Right lobe of liver (tissue), 4 donors: Measurements from ENCODE around the gene VPREB3.

ENCODE experiments used
- POLR2A ChIP-seq: fragments of 450-650 bp; IDR thresholded peaks from one replicate; pipeline ENCODE4 v1.6.1; 2017; ENCODE audit warnings: antibody characterized with exemption, mild to moderate bottlenecking
- TF ChIP-seq, protein P1 (sequence below), 4 donors: fragments of 200-600 bp in 3 of 4; fragments of 450-650 bp in 1 of 4; IDR thresholded peaks; one replicate each; pipeline versions ENCODE4 v1.5.1 to v1.8.0; 2016 to 2022; ENCODE audit warnings: antibody characterized with exemption in 4 of 4, mild to moderate bottlenecking in 2 of 4
- donor health status: DM: no; HTN: no; CAD: no.
- donor health status: DM: no; HTN: no; CAD: no.
- donor health status: DM: no; HTN: yes; CAD: no.

DNA sequence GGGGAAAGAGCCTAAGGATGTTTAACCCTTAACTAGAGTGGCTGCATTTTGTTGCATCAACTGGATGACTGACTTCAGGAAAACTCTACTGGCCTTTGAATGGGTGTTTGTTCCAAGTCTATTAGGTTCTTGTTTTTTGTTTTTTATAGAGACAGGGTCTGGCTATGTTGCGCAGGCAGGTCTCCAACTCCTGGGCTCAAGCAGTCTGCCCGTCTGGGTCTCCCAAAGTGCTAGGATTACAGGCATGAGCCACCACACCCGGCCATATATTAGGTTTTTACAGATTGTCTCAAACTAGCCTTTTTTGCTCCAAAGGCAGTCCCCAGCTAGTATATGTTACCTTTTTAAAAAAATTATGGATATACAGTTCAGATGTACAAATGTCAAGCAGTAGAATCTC, 33.7 kb upstream of the VPREB3 start:
- TF ChIP-seq, protein P1, sequence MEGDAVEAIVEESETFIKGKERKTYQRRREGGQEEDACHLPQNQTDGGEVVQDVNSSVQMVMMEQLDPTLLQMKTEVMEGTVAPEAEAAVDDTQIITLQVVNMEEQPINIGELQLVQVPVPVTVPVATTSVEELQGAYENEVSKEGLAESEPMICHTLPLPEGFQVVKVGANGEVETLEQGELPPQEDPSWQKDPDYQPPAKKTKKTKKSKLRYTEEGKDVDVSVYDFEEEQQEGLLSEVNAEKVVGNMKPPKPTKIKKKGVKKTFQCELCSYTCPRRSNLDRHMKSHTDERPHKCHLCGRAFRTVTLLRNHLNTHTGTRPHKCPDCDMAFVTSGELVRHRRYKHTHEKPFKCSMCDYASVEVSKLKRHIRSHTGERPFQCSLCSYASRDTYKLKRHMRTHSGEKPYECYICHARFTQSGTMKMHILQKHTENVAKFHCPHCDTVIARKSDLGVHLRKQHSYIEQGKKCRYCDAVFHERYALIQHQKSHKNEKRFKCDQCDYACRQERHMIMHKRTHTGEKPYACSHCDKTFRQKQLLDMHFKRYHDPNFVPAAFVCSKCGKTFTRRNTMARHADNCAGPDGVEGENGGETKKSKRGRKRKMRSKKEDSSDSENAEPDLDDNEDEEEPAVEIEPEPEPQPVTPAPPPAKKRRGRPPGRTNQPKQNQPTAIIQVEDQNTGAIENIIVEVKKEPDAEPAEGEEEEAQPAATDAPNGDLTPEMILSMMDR (IDR thresholded peaks at IDR 0.05), result no peak
- no peak for TF ChIP-seq POLR2A
